ENCODE measurements around the gene SDS. TPM values are rescaled to one million over a fixed set of nuclear protein-coding genes. Genes with fewer than 3 reads are reported as not detected.
A peak's percentile ranks its signal among the peaks of the same experiment; 100 is the strongest.

Gene SDS
- total RNA-seq, 4 donors from 2014 or later, result 0.90 TPM; not detected in 3

GRCh38 chr12:113365639-113366395, 37.9 kb downstream of the SDS start:
- H3K36me3 ChIP-seq, result peaks cover 0 to 31% (median 0%) of the 10 kb centered on the region in 3 donors
- H3K27ac ChIP-seq, result no peak overlapping the region
- H3K4me1 ChIP-seq, result peaks cover 0 to 28% (median 0%) of the 10 kb centered on the region in 4 donors
- TF ChIP-seq EP300 (IDR thresholded peaks at IDR 0.05) (no peak), POLR2A (IDR thresholded peaks at IDR 0.05) (no peak), CTCF (IDR thresholded peaks at IDR 0.05) (no peak)
- 88 to 90% methylated on average over 7 of the region's 7 CpGs for WGBS, 2 donors
- no peak overlapping the region for H3K4me3 ChIP-seq
- no peak for DNase-seq (ENCODE audit: low spot score in 2 of 2)
- H3K27me3 ChIP-seq, result no peaks in the 10 kb centered on the region
- H3K9me3 ChIP-seq, result no peaks in the 10 kb centered on the region

GRCh38 chr12:113364698-113365097, 39.0 kb downstream of the SDS start:
- no peak for DNase-seq (ENCODE audit: low spot score in 2 of 2)
- TF ChIP-seq EP300 (IDR thresholded peaks at IDR 0.05), result no peak
- TF ChIP-seq CTCF (IDR thresholded peaks at IDR 0.05), result no peak
- TF ChIP-seq POLR2A (IDR thresholded peaks at IDR 0.05), result no peak

GRCh38 chr12:113361574-113362370, 41.9 kb downstream of the SDS start:
- no peak for DNase-seq (ENCODE audit: low spot score in 2 of 2)
- H3K9me3 ChIP-seq, result no peaks in the 10 kb centered on the region
- no peaks in the 10 kb centered on the region for H3K27me3 ChIP-seq
- H3K4me3 ChIP-seq, result no peak overlapping the region
- H3K27ac ChIP-seq, result peak overlapping the region in 1 of 4 donors; percentile 52
- no peak for TF ChIP-seq POLR2A (IDR thresholded peaks at IDR 0.05)
- no peak for TF ChIP-seq CTCF (IDR thresholded peaks at IDR 0.05)
- no peak for TF ChIP-seq EP300 (IDR thresholded peaks at IDR 0.05)
- peaks cover 0 to 27% (median 0%) of the 10 kb centered on the region in 3 donors for H3K36me3 ChIP-seq
- H3K4me1 ChIP-seq, result peaks cover 0 to 38% (median 9%) of the 10 kb centered on the region in 4 donors
- WGBS, 2 donors, result 70 to 71% methylated on average over 12 of the region's 12 CpGs

More at GRCh38 chr12:113364698-113365097, 39.0 kb downstream of the SDS start:
- no peak overlapping the region for H3K4me3 ChIP-seq
- H3K27ac ChIP-seq, result no peak overlapping the region
- H3K27me3 ChIP-seq, result no peaks in the 10 kb centered on the region
- H3K4me1 ChIP-seq, result peaks cover 0 to 34% (median 3%) of the 10 kb centered on the region in 4 donors
- WGBS, 2 donors, result 97% methylated on average over 5 of the region's 5 CpGs
- no peaks in the 10 kb centered on the region for H3K9me3 ChIP-seq
- peaks cover 0 to 27% (median 0%) of the 10 kb centered on the region in 3 donors for H3K36me3 ChIP-seq

- no peaks in the 10 kb centered on the region for H3K27me3 ChIP-seq
- peaks cover 0 to 42% (median 9%) of the 10 kb centered on the region in 4 donors for H3K4me1 ChIP-seq
- no peak for TF ChIP-seq EP300 (IDR thresholded peaks at IDR 0.05)
- TF ChIP-seq POLR2A (IDR thresholded peaks at IDR 0.05), result no peak
- no peak for TF ChIP-seq CTCF (IDR thresholded peaks at IDR 0.05)
- peak overlapping the region in 2 of 4 donors; percentile 89 to 94 for H3K27ac ChIP-seq
- peaks cover 0 to 16% (median 0%) of the 10 kb centered on the region in 3 donors for H3K36me3 ChIP-seq
- 63 to 67% methylated on average over 9 of the region's 9 CpGs for WGBS, 2 donors
- peak overlapping the region in 2 of 4 donors; percentile 66 to 80 for H3K4me3 ChIP-seq
- H3K9me3 ChIP-seq, result no peaks in the 10 kb centered on the region
- no peak for DNase-seq (ENCODE audit: low spot score in 2 of 2)
These were observed 43.5 kb downstream of the SDS start for GRCh38 chr12:113359939-113360748.
